Body of pancreas (tissue), 4 donors: ENCODE data around the gene FN3KRP.

Experiments
- POLR2A ChIP-seq, 3 donors: fragments of 450-650 bp; IDR thresholded peaks; one replicate each; pipeline ENCODE4 v1.6.1; 2016; ENCODE audit warnings: antibody characterized with exemption in 3 of 3, mild to moderate bottlenecking in 2 of 3
- TF ChIP-seq, protein P1 (sequence below), 7 experiments: fragments of 450-650 bp in 4 of 7; fragments of 200-600 bp in 3 of 7; sonication (generic) in 3 of 7; IDR thresholded peaks; one replicate each; pipeline ENCODE4 v1.5.1; 2016 to 2019; ENCODE audit warnings: antibody characterized with exemption in 7 of 7

GRCh38 chr17:82767041-82767754 is 50.7 kb downstream of the FN3KRP start:
- TF ChIP-seq, protein P1, sequence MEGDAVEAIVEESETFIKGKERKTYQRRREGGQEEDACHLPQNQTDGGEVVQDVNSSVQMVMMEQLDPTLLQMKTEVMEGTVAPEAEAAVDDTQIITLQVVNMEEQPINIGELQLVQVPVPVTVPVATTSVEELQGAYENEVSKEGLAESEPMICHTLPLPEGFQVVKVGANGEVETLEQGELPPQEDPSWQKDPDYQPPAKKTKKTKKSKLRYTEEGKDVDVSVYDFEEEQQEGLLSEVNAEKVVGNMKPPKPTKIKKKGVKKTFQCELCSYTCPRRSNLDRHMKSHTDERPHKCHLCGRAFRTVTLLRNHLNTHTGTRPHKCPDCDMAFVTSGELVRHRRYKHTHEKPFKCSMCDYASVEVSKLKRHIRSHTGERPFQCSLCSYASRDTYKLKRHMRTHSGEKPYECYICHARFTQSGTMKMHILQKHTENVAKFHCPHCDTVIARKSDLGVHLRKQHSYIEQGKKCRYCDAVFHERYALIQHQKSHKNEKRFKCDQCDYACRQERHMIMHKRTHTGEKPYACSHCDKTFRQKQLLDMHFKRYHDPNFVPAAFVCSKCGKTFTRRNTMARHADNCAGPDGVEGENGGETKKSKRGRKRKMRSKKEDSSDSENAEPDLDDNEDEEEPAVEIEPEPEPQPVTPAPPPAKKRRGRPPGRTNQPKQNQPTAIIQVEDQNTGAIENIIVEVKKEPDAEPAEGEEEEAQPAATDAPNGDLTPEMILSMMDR (IDR thresholded peaks at IDR 0.05), result peak in 6 of 7 experiments; percentile 45 to 62 (median 60)
- no peak for TF ChIP-seq POLR2A (IDR thresholded peaks at IDR 0.05)
